Smooth muscle cell (in vitro differentiated cells): ENCODE data around the gene USP34. TPM values are rescaled to one million over a fixed set of nuclear protein-coding genes. Genes with fewer than 3 reads are reported as not detected.

Experiments
- DNase-seq: peaks from one replicate; lab custom pipeline; 2025; ENCODE audit not compliant: unreplicated experiment; lab: John Stamatoyannopoulos, UW
- H2AFZ ChIP-seq: fragments of 200-600 bp; sonication (generic); 2 replicates; pipeline ENCODE4 v1.6.0; 2016; ENCODE audit warnings: antibody characterized with exemption, low read depth, mild to moderate bottlenecking
- H3F3A ChIP-seq: fragments of 200-600 bp; sonication (generic); 2 replicates; pipeline ENCODE4 v1.6.0; 2017; ENCODE audit warnings: antibody characterized with exemption, low read depth
- H3K27ac ChIP-seq: fragments of 200-600 bp; sonication (generic); 2 replicates; pipeline ENCODE4 v1.5.1; 2016; ENCODE audit warnings: low read depth, mild to moderate bottlenecking
- H3K27me3 ChIP-seq: fragments of 200-600 bp; sonication (generic); 2 replicates; pipeline ENCODE4 v1.6.1; 2016; ENCODE audit warnings: low read depth, mild to moderate bottlenecking
- H3K36me3 ChIP-seq: fragments of 200-600 bp; sonication (generic); 2 replicates; pipeline ENCODE4 v1.5.1; 2016; ENCODE audit warnings: low read depth
- H3K4me1 ChIP-seq: fragments of 200-600 bp; sonication (generic); 2 replicates; pipeline ENCODE4 v1.5.1; 2016; ENCODE audit warnings: low read depth
- H3K4me2 ChIP-seq: fragments of 200-600 bp; sonication (generic); 2 replicates; pipeline ENCODE4 v1.6.0; 2016; ENCODE audit warnings: mild to moderate bottlenecking
- H3K4me3 ChIP-seq: fragments of 200-600 bp; sonication (generic); 2 replicates; pipeline ENCODE4 v1.5.1; 2016; ENCODE audit warnings: mild to moderate bottlenecking
- H3K79me2 ChIP-seq: fragments of 200-600 bp; sonication (generic); 2 replicates; pipeline ENCODE4 v1.6.0; 2016; ENCODE audit warnings: low read depth, mild to moderate bottlenecking
- H3K9ac ChIP-seq: fragments of 200-600 bp; sonication (generic); 2 replicates; pipeline ENCODE4 v1.6.0; 2016; ENCODE audit warnings: low read depth
- H3K9me3 ChIP-seq: fragments of 200-600 bp; sonication (generic); replicated peaks from 2 replicates; pipeline ENCODE4 v1.5.1; 2016; ENCODE audit warnings: low read depth
- H4K20me1 ChIP-seq: fragments of 200-600 bp; sonication (generic); 2 replicates; pipeline ENCODE4 v1.6.0; 2016; ENCODE audit warnings: low read depth
- CTCF ChIP-seq: fragments of 200-600 bp; sonication (generic); IDR thresholded peaks from 2 replicates; pipeline ENCODE4 v1.5.1; 2017; ENCODE audit warnings: borderline replicate concordance, mild to moderate bottlenecking, antibody characterized with exemption; ENCODE audit not compliant: insufficient read depth, poor library complexity, severe bottlenecking
- WGBS: methylation state at CpG from one replicate; pipeline ENCODE4 v1.1.7; 2016; ENCODE audit warnings: low lambda C conversion rate; 5-methylcytosine and 5-hydroxymethylcytosine counted together
- polyA plus RNA-seq: library from polyadenylated mRNA; unstranded; fragments of >200 nt; fragmentation: Nextera tagmentation; extraction: Ambion mirVana; gene quantifications from 2 replicates; pipeline ENCODE4 v1.2.1, GENCODE V29; 2016
- total RNA-seq: library from RNA; depleted of rRNA; stranded (reverse); fragments of >200 nt; gene quantifications from 2 replicates; pipeline ENCODE4 v1.2.3, GENCODE V29; 2014

Gene USP34
- total and polyA plus RNA-seq, 2 experiments from 2014 or later, result 26.4 to 152 TPM

GRCh38 chr2:61425605-61426155 is 45.2 kb downstream of the USP34 start:
- H3F3A ChIP-seq, result peaks cover 2% of the 10 kb centered on the region
- no peak overlapping the region for H2AFZ ChIP-seq
- no peaks in the 10 kb centered on the region for H3K27me3 ChIP-seq
- no peaks in the 10 kb centered on the region for H3K9me3 ChIP-seq
- H3K4me3 ChIP-seq, result no peak overlapping the region
- TF ChIP-seq CTCF, result no peak
- H3K4me2 ChIP-seq, result no peak overlapping the region
- H3K4me1 ChIP-seq, result no peaks in the 10 kb centered on the region
- H3K79me2 ChIP-seq, result peaks cover 100% of the 10 kb centered on the region
- H3K9ac ChIP-seq, result no peak overlapping the region
- WGBS, result 94% methylated on average over 6 of the region's 6 CpGs
- DNase-seq, result no peak
- peaks cover 100% of the 10 kb centered on the region for H4K20me1 ChIP-seq
- H3K27ac ChIP-seq, result peak overlapping the region; percentile 23
- H3K36me3 ChIP-seq, result no peaks in the 10 kb centered on the region

GRCh38 chr2:61423714-61424113 is 47.2 kb downstream of the USP34 start:
- H3K4me3 ChIP-seq, result no peak overlapping the region
- H3K36me3 ChIP-seq, result no peaks in the 10 kb centered on the region
- H2AFZ ChIP-seq, result no peak overlapping the region
- no peaks in the 10 kb centered on the region for H3K9me3 ChIP-seq
- no peaks in the 10 kb centered on the region for H3K27me3 ChIP-seq
- no peak overlapping the region for H3K27ac ChIP-seq
- no peaks in the 10 kb centered on the region for H3K4me1 ChIP-seq
- no peaks in the 10 kb centered on the region for H3F3A ChIP-seq
- no peak for DNase-seq
- TF ChIP-seq CTCF, result no peak
- H3K9ac ChIP-seq, result no peak overlapping the region
- H3K79me2 ChIP-seq, result peaks cover 98% of the 10 kb centered on the region
- 68% methylated on average over 3 of the region's 3 CpGs for WGBS
- peaks cover 100% of the 10 kb centered on the region for H4K20me1 ChIP-seq
- no peak overlapping the region for H3K4me2 ChIP-seq

GRCh38 chr2:61421611-61422010 is 49.3 kb downstream of the USP34 start:
- peaks cover 96% of the 10 kb centered on the region for H3K79me2 ChIP-seq
- 87% methylated on average over 9 of the region's 9 CpGs for WGBS

More at GRCh38 chr2:61421611-61422010, 49.3 kb downstream of the USP34 start:
- Histone ChIP-seq H2AFZ (no peak overlapping the region), H3K36me3 (no peaks in the 10 kb centered on the region), H3K9me3 (no peaks in the 10 kb centered on the region), H3K4me3 (no peak overlapping the region), H3K9ac (no peak overlapping the region), H3K27me3 (no peaks in the 10 kb centered on the region), H3F3A (no peaks in the 10 kb centered on the region), H4K20me1 (peaks cover 95% of the 10 kb centered on the region), H3K4me2 (no peak overlapping the region), H3K4me1 (no peaks in the 10 kb centered on the region), H3K27ac (no peak overlapping the region)
- DNase-seq, result no peak
- no peak for TF ChIP-seq CTCF
